OCI-LY7 (cell line): Measurements from ENCODE around the gene ULK4. TPM values are rescaled to one million over a fixed set of nuclear protein-coding genes. Genes with fewer than 3 reads are reported as not detected.

Source experiments
- BruUV-seq: library from RNA; stranded (reverse); fragments of 400-500 nt; replicated peaks from 2 replicates; lab custom pipeline; 2021; lab: Mats Ljungman, UMichigan
- CTCF ChIA-PET: fragments of 300-600 bp; sonication (Branson Sonifier 250); formaldehyde crosslinking; loops from one replicate; lab custom pipeline; 2022; ENCODE audit warnings: antibody characterized with exemption; ENCODE audit not compliant: unreplicated experiment; lab: Charles Lee
- POLR2A ChIA-PET: fragments of 300-600 bp; sonication (Branson Sonifier 250); formaldehyde crosslinking; loops from one replicate; lab custom pipeline; 2022; ENCODE audit warnings: antibody characterized with exemption; lab: Charles Lee
- DNase-seq: peaks from one replicate; pipeline ENCODE4 v3.0.0-alpha.2; 2015; ENCODE audit warnings: low spot score
- H2AFZ ChIP-seq: fragments of 200-600 bp; sonication (generic), shearing (Covaris generic); 2 replicates; pipeline ENCODE4 v1.6.1; 2014; ENCODE audit warnings: mild to moderate bottlenecking, antibody characterized with exemption, low read length, moderate library complexity
- H3K27ac ChIP-seq: fragments of 200-600 bp; sonication (generic); 2 replicates; pipeline ENCODE4 v1.5.1; 2014; ENCODE audit warnings: mixed run types, low read depth, mild to moderate bottlenecking, moderate library complexity, low read length, inconsistent platforms; ENCODE audit not compliant: poor library complexity, severe bottlenecking
- H3K36me3 ChIP-seq: fragments of 200-600 bp; sonication (generic); 2 replicates; pipeline ENCODE4 v1.6.1; 2014; ENCODE audit warnings: mild to moderate bottlenecking, antibody characterized with exemption, low read length, moderate library complexity, mixed read lengths; ENCODE audit not compliant: insufficient read depth
- H3K4me1 ChIP-seq: fragments of 200-600 bp; sonication (generic); 2 replicates; pipeline ENCODE4 v1.5.1; 2014; ENCODE audit warnings: mild to moderate bottlenecking, low read length; ENCODE audit not compliant: insufficient read depth, poor library complexity, severe bottlenecking
- H3K4me2 ChIP-seq: fragments of 200-600 bp; sonication (generic); 2 replicates; pipeline ENCODE4 v1.6.1; 2014; ENCODE audit warnings: mild to moderate bottlenecking, low read length
- H3K4me3 ChIP-seq: fragments of 200-600 bp; sonication (generic); 2 replicates; pipeline ENCODE4 v1.5.1; 2014; ENCODE audit warnings: mild to moderate bottlenecking, low read depth, low read length; ENCODE audit not compliant: poor library complexity, severe bottlenecking
- H3K79me2 ChIP-seq: fragments of 200-600 bp; sonication (generic); 2 replicates; pipeline ENCODE4 v1.6.1; 2016; ENCODE audit warnings: low read depth, mild to moderate bottlenecking, low read length, moderate library complexity, mixed read lengths; ENCODE audit not compliant: insufficient read depth
- H3K9me2 ChIP-seq: fragments of 200-600 bp; sonication (generic); 2 replicates; pipeline ENCODE4 v1.6.1; 2016; ENCODE audit warnings: mild to moderate bottlenecking, low read length, mixed read lengths; ENCODE audit not compliant: insufficient read depth
- H3K9me3 ChIP-seq: fragments of 200-600 bp; sonication (generic); 2 replicates; pipeline ENCODE4 v1.6.1; 2014; ENCODE audit warnings: mild to moderate bottlenecking, mixed run types, low read length, mixed read lengths
- H4K20me1 ChIP-seq: fragments of 200-600 bp; sonication (generic); 2 replicates; pipeline ENCODE4 v1.6.1; 2014; ENCODE audit warnings: mild to moderate bottlenecking, antibody characterized with exemption, low read length, moderate library complexity, mixed read lengths; ENCODE audit not compliant: insufficient read depth
- EZH2phosphoT487 ChIP-seq: fragments of 200-600 bp; sonication (generic); IDR thresholded peaks from 2 replicates; pipeline ENCODE4 v1.6.1; 2018; ENCODE audit warnings: low read depth, borderline replicate concordance, mild to moderate bottlenecking, mixed run types, antibody characterized with exemption, low read length, moderate library complexity, mixed read lengths
- intact Hi-C: fragments of 100-400 bp; cut with micrococcal nuclease; formaldehyde crosslinking; loops from one replicate; pipeline ENCODE4 v1.10.0; 2022; ENCODE audit not compliant: unreplicated experiment
- total RNA-seq, 2 experiments: library from RNA; depleted of rRNA in 1 of 2; stranded (reverse); fragments of >200 nt in 1 of 2; shearing (Covaris generic) in 1 of 2; gene quantifications; 2 replicates each; pipeline ENCODE4 v1.2.3, GENCODE V29; 2014 to 2022
- TF ChIP-seq, protein P1 (sequence below): fragments of 200-600 bp; sonication (generic); conservative IDR thresholded peaks from 2 replicates; pipeline ENCODE4 v1.5.1; 2014; ENCODE audit warnings: mild to moderate bottlenecking, antibody characterized with exemption, low read length, moderate library complexity, mixed read lengths

Gene ULK4
- total RNA-seq, 2 experiments from 2014 or later = 18.9 to 21.0 TPM

DNA sequence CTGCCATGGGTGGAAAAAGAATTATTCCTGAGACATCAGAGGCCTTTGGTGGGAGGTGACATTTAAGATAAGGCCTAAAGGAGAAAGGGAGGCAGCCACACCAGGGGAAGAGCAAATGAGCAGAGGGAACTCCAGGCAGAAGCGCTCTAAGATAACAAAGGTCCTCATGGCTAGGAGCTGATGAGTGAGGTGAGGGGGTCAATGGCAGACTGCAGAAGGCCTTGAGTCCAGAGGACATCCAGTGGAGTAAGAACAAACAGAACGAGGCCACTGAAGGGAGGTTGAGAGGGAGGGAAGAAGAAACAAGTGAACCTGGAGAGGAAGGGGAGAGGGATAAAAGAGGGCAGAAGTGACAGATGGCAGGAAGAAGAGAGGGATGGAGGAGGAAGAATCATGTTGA is 665.3 kb downstream of the ULK4 start:
- intact Hi-C loops = no loop called here
- H3K79me2 ChIP-seq = no peaks in the 10 kb centered on the region
- no peaks in the 10 kb centered on the region for H4K20me1 ChIP-seq
- ChIA-PET CTCF (no interaction called here), POLR2A (no interaction called here)
- DNase-seq = no peak
- no peaks in the 10 kb centered on the region; the same call in 1 of the 2 replicates for H3K9me2 ChIP-seq
- H3K9me3 ChIP-seq = no peaks in the 10 kb centered on the region
- TF ChIP-seq, protein P1, sequence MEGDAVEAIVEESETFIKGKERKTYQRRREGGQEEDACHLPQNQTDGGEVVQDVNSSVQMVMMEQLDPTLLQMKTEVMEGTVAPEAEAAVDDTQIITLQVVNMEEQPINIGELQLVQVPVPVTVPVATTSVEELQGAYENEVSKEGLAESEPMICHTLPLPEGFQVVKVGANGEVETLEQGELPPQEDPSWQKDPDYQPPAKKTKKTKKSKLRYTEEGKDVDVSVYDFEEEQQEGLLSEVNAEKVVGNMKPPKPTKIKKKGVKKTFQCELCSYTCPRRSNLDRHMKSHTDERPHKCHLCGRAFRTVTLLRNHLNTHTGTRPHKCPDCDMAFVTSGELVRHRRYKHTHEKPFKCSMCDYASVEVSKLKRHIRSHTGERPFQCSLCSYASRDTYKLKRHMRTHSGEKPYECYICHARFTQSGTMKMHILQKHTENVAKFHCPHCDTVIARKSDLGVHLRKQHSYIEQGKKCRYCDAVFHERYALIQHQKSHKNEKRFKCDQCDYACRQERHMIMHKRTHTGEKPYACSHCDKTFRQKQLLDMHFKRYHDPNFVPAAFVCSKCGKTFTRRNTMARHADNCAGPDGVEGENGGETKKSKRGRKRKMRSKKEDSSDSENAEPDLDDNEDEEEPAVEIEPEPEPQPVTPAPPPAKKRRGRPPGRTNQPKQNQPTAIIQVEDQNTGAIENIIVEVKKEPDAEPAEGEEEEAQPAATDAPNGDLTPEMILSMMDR = no peak
- TF ChIP-seq EZH2phosphoT487 = no peak
- no peak overlapping the region for H3K27ac ChIP-seq
- no peak overlapping the region for H3K4me2 ChIP-seq
- no peak overlapping the region for H3K4me3 ChIP-seq
- BruUV-seq = no TSS peak
- no peak overlapping the region for H2AFZ ChIP-seq
- H3K36me3 ChIP-seq = no peaks in the 10 kb centered on the region
- no peaks in the 10 kb centered on the region for H3K4me1 ChIP-seq

DNA sequence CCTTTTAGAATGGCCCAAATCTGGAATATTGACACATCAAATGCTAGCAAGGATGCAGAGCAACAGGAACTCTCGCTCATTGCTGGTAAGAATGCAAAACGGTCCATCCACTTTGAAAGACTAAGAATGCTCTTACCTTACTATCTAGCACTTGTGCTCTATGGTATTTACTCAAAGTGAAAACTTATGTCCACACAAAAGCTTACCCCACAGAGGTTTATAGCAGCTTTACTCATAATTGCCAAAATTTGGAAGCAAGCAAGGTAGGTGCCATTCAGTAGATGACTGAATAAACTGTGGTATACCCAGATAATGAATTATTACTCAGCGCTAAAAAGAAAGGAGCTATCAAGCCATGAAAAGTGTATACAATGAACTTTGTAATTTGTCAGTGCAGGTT is 666.2 kb downstream of the ULK4 start:
- no peak for TF ChIP-seq EZH2phosphoT487
- TF ChIP-seq, protein P1 = no peak
- intact Hi-C loops = no loop called here
- H2AFZ ChIP-seq = no peak overlapping the region
- no peaks in the 10 kb centered on the region for H4K20me1 ChIP-seq
- no peak overlapping the region for H3K4me3 ChIP-seq
- CTCF ChIA-PET = no interaction called here
- H3K9me2 ChIP-seq = no peaks in the 10 kb centered on the region; the same call in 1 of the 2 replicates
- no peaks in the 10 kb centered on the region for H3K79me2 ChIP-seq
- H3K27ac ChIP-seq = no peak overlapping the region
- H3K9me3 ChIP-seq = no peaks in the 10 kb centered on the region
- H3K4me2 ChIP-seq = no peak overlapping the region
- BruUV-seq = no TSS peak
- no peak for DNase-seq
- H3K4me1 ChIP-seq = no peaks in the 10 kb centered on the region
- no peaks in the 10 kb centered on the region for H3K36me3 ChIP-seq
- POLR2A ChIA-PET = no interaction called here

DNA sequence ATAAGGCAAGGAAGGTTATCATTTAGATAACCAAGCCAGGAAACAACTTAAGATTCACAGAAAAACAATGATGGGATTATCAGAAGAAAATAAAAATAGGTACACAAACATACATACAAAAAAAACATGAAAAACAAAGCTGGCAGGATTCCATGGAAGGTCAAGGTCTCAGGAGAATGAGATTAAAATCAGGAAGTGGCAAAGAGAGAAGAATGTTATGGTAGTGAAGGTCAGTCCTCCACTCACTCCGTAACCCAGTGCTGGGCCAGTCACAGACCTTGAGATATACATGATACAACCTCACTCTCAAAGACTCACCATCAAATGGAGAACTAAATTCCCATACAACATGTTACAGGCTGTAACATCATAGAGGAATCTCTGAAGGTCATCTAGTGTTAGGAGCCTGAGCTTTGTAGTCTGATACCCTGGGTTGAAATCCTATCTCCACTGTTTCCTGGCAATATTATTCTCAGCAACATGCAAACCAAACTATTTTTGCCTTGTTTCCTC is 668.7 kb downstream of the ULK4 start:
- intact Hi-C loops = no loop called here
- no peaks in the 10 kb centered on the region for H3K9me3 ChIP-seq
- H3K4me3 ChIP-seq = no peak overlapping the region
- H3K9me2 ChIP-seq = no peaks in the 10 kb centered on the region; the same call in 1 of the 2 replicates
- H4K20me1 ChIP-seq = no peaks in the 10 kb centered on the region
- POLR2A ChIA-PET = interaction anchor here (0.6 to 0.7 kb wide), 2 partner anchors 17 to 292 kb away, joined by 3 to 8 read pairs; no protein-coding TSS in a partner anchor
- no TSS peak for BruUV-seq
- CTCF ChIA-PET = no interaction called here
- TF ChIP-seq EZH2phosphoT487 = no peak
- TF ChIP-seq, protein P1 = no peak
- no peaks in the 10 kb centered on the region for H3K79me2 ChIP-seq
- H3K36me3 ChIP-seq = no peaks in the 10 kb centered on the region
- no peak overlapping the region for H3K27ac ChIP-seq
- no peaks in the 10 kb centered on the region for H3K4me1 ChIP-seq
- H3K4me2 ChIP-seq = no peak overlapping the region
- H2AFZ ChIP-seq = no peak overlapping the region
- DNase-seq = no peak
